ENCODE measurements around the gene KAT2B. TPM values are rescaled to one million over a fixed set of nuclear protein-coding genes. Genes with fewer than 3 reads are reported as not detected.

KAT2B gene
- total RNA-seq, 2 donors from 2014 or later: 2.2 to 4.1 TPM

DNA sequence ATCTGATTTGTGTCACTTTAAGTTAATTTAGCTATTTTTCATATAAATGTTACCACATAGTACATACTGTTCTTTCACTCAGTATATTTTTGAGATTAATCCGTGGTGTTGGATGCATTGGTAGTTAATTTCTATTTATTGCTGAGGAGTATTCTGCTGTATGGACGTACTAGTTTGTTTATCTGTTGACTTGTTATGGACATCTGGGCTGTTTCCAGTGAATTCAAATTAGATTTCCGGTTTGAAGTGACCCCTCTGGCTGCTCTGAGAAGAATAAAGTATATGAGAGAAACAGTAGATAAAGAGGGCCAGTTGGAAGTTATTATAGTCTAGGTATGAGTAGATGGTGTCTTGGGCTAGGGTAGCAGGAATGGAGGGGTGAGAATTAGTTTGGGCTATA lies 15.6 kb downstream of the KAT2B start:
- no peaks in the 10 kb centered on the region for H3K27me3 Mint-ChIP-seq (ENCODE audit: insufficient read depth)
- no peaks in the 10 kb centered on the region for H3K27me3 ChIP-seq (ENCODE audit: control insufficient read depth, insufficient read depth, low read length, poor library complexity, severe bottlenecking)
- no peaks in the 10 kb centered on the region for H3K36me3 Mint-ChIP-seq (ENCODE audit: low read depth)
- H3K27ac ChIP-seq (ENCODE audit: low read depth, low read length): no peak overlapping the region
- no peaks in the 10 kb centered on the region for H3K36me3 ChIP-seq (ENCODE audit: control insufficient read depth, insufficient read depth, low read length)
- TF ChIP-seq, protein P1, sequence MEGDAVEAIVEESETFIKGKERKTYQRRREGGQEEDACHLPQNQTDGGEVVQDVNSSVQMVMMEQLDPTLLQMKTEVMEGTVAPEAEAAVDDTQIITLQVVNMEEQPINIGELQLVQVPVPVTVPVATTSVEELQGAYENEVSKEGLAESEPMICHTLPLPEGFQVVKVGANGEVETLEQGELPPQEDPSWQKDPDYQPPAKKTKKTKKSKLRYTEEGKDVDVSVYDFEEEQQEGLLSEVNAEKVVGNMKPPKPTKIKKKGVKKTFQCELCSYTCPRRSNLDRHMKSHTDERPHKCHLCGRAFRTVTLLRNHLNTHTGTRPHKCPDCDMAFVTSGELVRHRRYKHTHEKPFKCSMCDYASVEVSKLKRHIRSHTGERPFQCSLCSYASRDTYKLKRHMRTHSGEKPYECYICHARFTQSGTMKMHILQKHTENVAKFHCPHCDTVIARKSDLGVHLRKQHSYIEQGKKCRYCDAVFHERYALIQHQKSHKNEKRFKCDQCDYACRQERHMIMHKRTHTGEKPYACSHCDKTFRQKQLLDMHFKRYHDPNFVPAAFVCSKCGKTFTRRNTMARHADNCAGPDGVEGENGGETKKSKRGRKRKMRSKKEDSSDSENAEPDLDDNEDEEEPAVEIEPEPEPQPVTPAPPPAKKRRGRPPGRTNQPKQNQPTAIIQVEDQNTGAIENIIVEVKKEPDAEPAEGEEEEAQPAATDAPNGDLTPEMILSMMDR (conservative IDR thresholded peaks at IDR 0.05): no peak
- no peak overlapping the region for H3K4me3 ChIP-seq (ENCODE audit: low read length)
- H3K4me1 ChIP-seq (ENCODE audit: control insufficient read depth, insufficient read depth, low read length): no peaks in the 10 kb centered on the region
- H3K4me3 Mint-ChIP-seq: no peak overlapping the region
- H3K9me3 ChIP-seq (ENCODE audit: control insufficient read depth, low read length): no peaks in the 10 kb centered on the region
- H3K9ac ChIP-seq (ENCODE audit: extremely low read depth, low read length, poor library complexity, severe bottlenecking): no peak overlapping the region
- WGBS, 2 experiments (ENCODE audit: insufficient coverage in 1 of 2, insufficient read length in 1 of 2): 89 to 94% methylated on average over 2 to 3 of the region's 3 CpGs
- peaks cover 3% of the 10 kb centered on the region for H3K4me1 Mint-ChIP-seq
- no peaks in the 10 kb centered on the region for H3K9me3 Mint-ChIP-seq
- no peak for DNase-seq
- H3K27ac Mint-ChIP-seq: no peak overlapping the region

GRCh38 chr3:20056725-20057611 lies 16.7 kb downstream of the KAT2B start:
- Histone ChIP-seq H3K9me3 (ENCODE audit: control insufficient read depth, low read length) (no peaks in the 10 kb centered on the region), H3K27ac (ENCODE audit: low read depth, low read length) (no peak overlapping the region), H3K9ac (ENCODE audit: extremely low read depth, low read length, poor library complexity, severe bottlenecking) (no peak overlapping the region), H3K4me1 (ENCODE audit: control insufficient read depth, insufficient read depth, low read length) (no peaks in the 10 kb centered on the region), H3K36me3 (ENCODE audit: control insufficient read depth, insufficient read depth, low read length) (no peaks in the 10 kb centered on the region), H3K27me3 (ENCODE audit: control insufficient read depth, insufficient read depth, low read length, poor library complexity, severe bottlenecking) (no peaks in the 10 kb centered on the region), H3K4me3 (ENCODE audit: low read length) (no peak overlapping the region)
- Mint-ChIP-seq H3K9me3 (no peaks in the 10 kb centered on the region), H3K4me1 (no peaks in the 10 kb centered on the region), H3K27me3 (ENCODE audit: insufficient read depth) (no peaks in the 10 kb centered on the region), H3K36me3 (ENCODE audit: low read depth) (no peaks in the 10 kb centered on the region), H3K27ac (no peak overlapping the region), H3K4me3 (no peak overlapping the region)
- TF ChIP-seq, protein P1 (conservative IDR thresholded peaks at IDR 0.05): no peak
- 91 to 94% methylated on average over 4 to 5 of the region's 5 CpGs for WGBS, 2 experiments (ENCODE audit: insufficient coverage in 1 of 2, insufficient read length in 1 of 2)
- DNase-seq: no peak

GRCh38 chr3:20057612-20058180 lies 17.4 kb downstream of the KAT2B start:
- Mint-ChIP-seq H3K4me1 (no peaks in the 10 kb centered on the region), H3K27me3 (ENCODE audit: insufficient read depth) (no peaks in the 10 kb centered on the region), H3K9me3 (no peaks in the 10 kb centered on the region), H3K36me3 (ENCODE audit: low read depth) (no peaks in the 10 kb centered on the region), H3K27ac (no peak overlapping the region), H3K4me3 (no peak overlapping the region)
- H3K4me3 ChIP-seq (ENCODE audit: low read length): no peak overlapping the region
- no peak overlapping the region for H3K9ac ChIP-seq (ENCODE audit: extremely low read depth, low read length, poor library complexity, severe bottlenecking)
- H3K4me1 ChIP-seq (ENCODE audit: control insufficient read depth, insufficient read depth, low read length): no peaks in the 10 kb centered on the region
- TF ChIP-seq, protein P1 (conservative IDR thresholded peaks at IDR 0.05): no peak
- no peaks in the 10 kb centered on the region for H3K36me3 ChIP-seq (ENCODE audit: control insufficient read depth, insufficient read depth, low read length)
- no peak for DNase-seq
- WGBS, 2 experiments (ENCODE audit: insufficient coverage in 1 of 2, insufficient read length in 1 of 2): 80 to 99% methylated on average over 1 to 2 of the region's 2 CpGs
- no peak overlapping the region for H3K27ac ChIP-seq (ENCODE audit: low read depth, low read length)
- H3K27me3 ChIP-seq (ENCODE audit: control insufficient read depth, insufficient read depth, low read length, poor library complexity, severe bottlenecking): no peaks in the 10 kb centered on the region
- no peaks in the 10 kb centered on the region for H3K9me3 ChIP-seq (ENCODE audit: control insufficient read depth, low read length)
